DOHH2 (cell line): ENCODE results near the gene PLAA.
A peak's percentile ranks its signal among the peaks of the same experiment; 100 is the strongest.

ENCODE experiments used
- H3F3A ChIP-seq: fragments of 200-600 bp; sonication (generic), shearing (Covaris generic); 2 replicates; pipeline ENCODE4 v1.6.0; 2016; ENCODE audit warnings: antibody characterized with exemption, mild to moderate bottlenecking; ENCODE audit not compliant: control insufficient read depth, insufficient read depth
- H3K27ac ChIP-seq: fragments of 200-600 bp; sonication (generic); 2 replicates; pipeline ENCODE4 v1.5.1; 2014; ENCODE audit warnings: low read depth, mild to moderate bottlenecking, low read length, moderate library complexity
- H3K27me3 ChIP-seq: fragments of 200-600 bp; sonication (generic); 2 replicates; pipeline ENCODE4 v1.6.1; 2014; ENCODE audit warnings: mild to moderate bottlenecking, low read length, mixed read lengths; ENCODE audit not compliant: control insufficient read depth
- H3K36me3 ChIP-seq: fragments of 200-600 bp; sonication (generic); 2 replicates; pipeline ENCODE4 v1.6.1; 2014; ENCODE audit warnings: mild to moderate bottlenecking, low read length, moderate library complexity, mixed read lengths; ENCODE audit not compliant: control insufficient read depth
- H3K4me1 ChIP-seq: fragments of 200-600 bp; sonication (generic); 2 replicates; pipeline ENCODE4 v1.6.1; 2014; ENCODE audit warnings: mild to moderate bottlenecking, low read length, mixed read lengths; ENCODE audit not compliant: control insufficient read depth
- H3K4me2 ChIP-seq: fragments of 200-600 bp; sonication (generic); 2 replicates; pipeline ENCODE4 v1.6.0; 2014; ENCODE audit warnings: mild to moderate bottlenecking, low read length, moderate library complexity
- H3K4me3 ChIP-seq: fragments of 200-600 bp; sonication (generic); 2 replicates; pipeline ENCODE4 v1.5.1; 2014; ENCODE audit warnings: mild to moderate bottlenecking, low read length, mixed read lengths
- H3K79me2 ChIP-seq: fragments of 200-600 bp; sonication (generic); 2 replicates; pipeline ENCODE4 v1.6.1; 2014; ENCODE audit warnings: mild to moderate bottlenecking, low read length, mixed read lengths; ENCODE audit not compliant: control insufficient read depth
- H3K9me2 ChIP-seq: fragments of 200-600 bp; sonication (generic); replicated peaks from 2 replicates; pipeline ENCODE4 v1.6.1; 2014; ENCODE audit warnings: mild to moderate bottlenecking, low read length, mixed read lengths; ENCODE audit not compliant: control insufficient read depth
- H3K9me3 ChIP-seq: fragments of 200-600 bp; sonication (generic); 2 replicates; pipeline ENCODE4 v1.6.1; 2014; ENCODE audit warnings: antibody characterized with exemption, low read length, mixed read lengths; ENCODE audit not compliant: control insufficient read depth, insufficient read depth
- H4K20me1 ChIP-seq: fragments of 200-600 bp; sonication (generic); 2 replicates; pipeline ENCODE4 v1.6.0; 2014; ENCODE audit warnings: low read depth, mild to moderate bottlenecking, antibody characterized with exemption, low read length, moderate library complexity; ENCODE audit not compliant: control insufficient read depth, insufficient read depth
- EZH2phosphoT487 ChIP-seq: fragments of 200-600 bp; sonication (generic); IDR thresholded peaks from 2 replicates; pipeline ENCODE4 v1.6.1; 2017; ENCODE audit warnings: borderline replicate concordance, mild to moderate bottlenecking, antibody characterized with exemption, low read length, moderate library complexity, mixed read lengths
- TF ChIP-seq, protein P1 (sequence below): fragments of 200-600 bp; sonication (generic); IDR thresholded peaks from one replicate; pipeline ENCODE4 v1.5.1; 2014; ENCODE audit warnings: antibody characterized with exemption, mild to moderate bottlenecking, low read depth, low read length; ENCODE audit not compliant: poor library complexity, severe bottlenecking

PLAA gene

GRCh38 chr9:26955222-26955903 lies 8.3 kb upstream of the PLAA start:
- no peaks in the 10 kb centered on the region for H3K9me3 ChIP-seq
- H3K4me2 ChIP-seq, result peak overlapping the region; percentile 88
- TF ChIP-seq, protein P1, sequence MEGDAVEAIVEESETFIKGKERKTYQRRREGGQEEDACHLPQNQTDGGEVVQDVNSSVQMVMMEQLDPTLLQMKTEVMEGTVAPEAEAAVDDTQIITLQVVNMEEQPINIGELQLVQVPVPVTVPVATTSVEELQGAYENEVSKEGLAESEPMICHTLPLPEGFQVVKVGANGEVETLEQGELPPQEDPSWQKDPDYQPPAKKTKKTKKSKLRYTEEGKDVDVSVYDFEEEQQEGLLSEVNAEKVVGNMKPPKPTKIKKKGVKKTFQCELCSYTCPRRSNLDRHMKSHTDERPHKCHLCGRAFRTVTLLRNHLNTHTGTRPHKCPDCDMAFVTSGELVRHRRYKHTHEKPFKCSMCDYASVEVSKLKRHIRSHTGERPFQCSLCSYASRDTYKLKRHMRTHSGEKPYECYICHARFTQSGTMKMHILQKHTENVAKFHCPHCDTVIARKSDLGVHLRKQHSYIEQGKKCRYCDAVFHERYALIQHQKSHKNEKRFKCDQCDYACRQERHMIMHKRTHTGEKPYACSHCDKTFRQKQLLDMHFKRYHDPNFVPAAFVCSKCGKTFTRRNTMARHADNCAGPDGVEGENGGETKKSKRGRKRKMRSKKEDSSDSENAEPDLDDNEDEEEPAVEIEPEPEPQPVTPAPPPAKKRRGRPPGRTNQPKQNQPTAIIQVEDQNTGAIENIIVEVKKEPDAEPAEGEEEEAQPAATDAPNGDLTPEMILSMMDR, result no peak
- no peak for TF ChIP-seq EZH2phosphoT487
- no peaks in the 10 kb centered on the region for H3K36me3 ChIP-seq
- peaks cover 19% of the 10 kb centered on the region for H3F3A ChIP-seq
- H3K9me2 ChIP-seq, result no peaks in the 10 kb centered on the region
- peak overlapping the region; percentile 85 for H3K4me3 ChIP-seq
- peak overlapping the region; percentile 71 for H3K27ac ChIP-seq
- H3K27me3 ChIP-seq, result no peaks in the 10 kb centered on the region
- peaks cover 30% of the 10 kb centered on the region for H3K79me2 ChIP-seq
- peaks cover 39% of the 10 kb centered on the region for H3K4me1 ChIP-seq
- no peaks in the 10 kb centered on the region for H4K20me1 ChIP-seq

DNA sequence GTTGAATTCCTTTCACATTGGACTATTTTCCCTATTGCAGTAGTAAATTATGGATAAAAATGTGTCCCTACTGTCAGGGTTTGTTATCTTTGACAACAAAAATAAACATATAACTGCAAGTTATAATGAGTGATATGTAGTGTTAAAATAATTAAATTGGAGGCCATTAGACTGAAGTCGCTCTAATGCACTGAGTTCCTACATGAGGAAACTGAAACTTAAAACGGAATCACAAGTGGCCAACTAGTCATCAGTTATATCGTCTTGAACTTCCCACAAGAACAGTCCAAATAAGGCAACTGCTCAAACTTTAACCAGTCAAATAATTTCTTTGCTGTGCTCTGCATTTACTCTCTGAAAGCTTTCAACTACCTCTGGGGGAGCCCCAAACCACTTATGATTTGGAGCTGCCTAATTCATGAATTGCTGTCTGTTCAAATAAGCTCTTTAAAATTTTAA lies 7.0 kb upstream of the PLAA start:
- Histone ChIP-seq H3K9me3 (no peaks in the 10 kb centered on the region), H3K9me2 (no peaks in the 10 kb centered on the region), H3K27me3 (no peaks in the 10 kb centered on the region), H3K79me2 (peaks cover 24% of the 10 kb centered on the region), H3K4me2 (peak overlapping the region; percentile 88), H3K4me1 (peaks cover 39% of the 10 kb centered on the region), H3K36me3 (no peaks in the 10 kb centered on the region), H3K4me3 (peak overlapping the region; percentile 85), H3F3A (peaks cover 19% of the 10 kb centered on the region), H4K20me1 (no peaks in the 10 kb centered on the region), H3K27ac (peak overlapping the region; percentile 71)
- TF ChIP-seq EZH2phosphoT487, result no peak
- TF ChIP-seq, protein P1, result peak; percentile 20

DNA sequence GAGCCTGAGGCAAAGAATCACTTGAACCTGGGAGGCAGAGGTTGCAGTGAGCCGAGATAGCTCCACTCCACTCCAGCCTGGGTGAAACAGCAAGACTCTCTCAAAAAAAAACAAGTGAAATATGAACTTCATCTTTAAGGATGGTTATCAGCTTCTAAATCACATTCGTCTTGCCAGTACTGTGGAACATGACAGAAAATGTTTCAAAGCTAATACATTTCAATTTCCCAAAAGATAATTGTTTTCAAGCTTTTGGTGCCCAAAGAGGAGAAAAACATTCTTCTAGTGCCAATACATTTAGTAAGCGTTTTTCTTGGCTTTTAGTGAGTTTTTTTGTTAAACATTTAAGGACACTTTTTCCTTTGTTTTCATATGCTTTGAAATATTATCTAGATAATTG lies 4.8 kb upstream of the PLAA start:
- no peaks in the 10 kb centered on the region for H4K20me1 ChIP-seq
- peaks cover 12% of the 10 kb centered on the region for H3K79me2 ChIP-seq
- TF ChIP-seq, protein P1, result no peak
- no peak for TF ChIP-seq EZH2phosphoT487
- H3K4me1 ChIP-seq, result peaks cover 36% of the 10 kb centered on the region
- H3K4me3 ChIP-seq, result no peak overlapping the region
- H3K36me3 ChIP-seq, result peaks cover 2% of the 10 kb centered on the region; the same call in 1 of the 2 replicates
- H3F3A ChIP-seq, result peaks cover 22% of the 10 kb centered on the region
- no peaks in the 10 kb centered on the region for H3K9me3 ChIP-seq
- H3K27me3 ChIP-seq, result no peaks in the 10 kb centered on the region
- H3K27ac ChIP-seq, result no peak overlapping the region
- H3K9me2 ChIP-seq, result no peaks in the 10 kb centered on the region
- no peak overlapping the region for H3K4me2 ChIP-seq
